ENCODE results near the gene TSPAN31.

The TSPAN31 gene

GRCh38 chr12:57757771-57758170 is 12.9 kb downstream of the TSPAN31 start:
- FAIRE-seq: no peak
- TF ChIP-seq POLR2AphosphoS5 (IDR thresholded peaks at IDR 0.05; ENCODE audit: low read depth, low read length) (no peak), TAF1 (IDR thresholded peaks at IDR 0.05; ENCODE audit: borderline replicate concordance, low read depth, low read length) (no peak), POLR2A (IDR thresholded peaks at IDR 0.05; ENCODE audit: low read depth, low read length) (no peak)

GRCh38 chr12:57758552-57759359 is 13.9 kb downstream of the TSPAN31 start:
- no peak for FAIRE-seq
- TF ChIP-seq TAF1 (IDR thresholded peaks at IDR 0.05; ENCODE audit: borderline replicate concordance, low read depth, low read length) (no peak), POLR2AphosphoS5 (IDR thresholded peaks at IDR 0.05; ENCODE audit: low read depth, low read length) (no peak), POLR2A (IDR thresholded peaks at IDR 0.05; ENCODE audit: low read depth, low read length) (no peak)
- no peak for DNase-seq (ENCODE audit: insufficient read length)

More at GRCh38 chr12:57757771-57758170, 12.9 kb downstream of the TSPAN31 start:
- DNase-seq (ENCODE audit: insufficient read length): no peak

DNA sequence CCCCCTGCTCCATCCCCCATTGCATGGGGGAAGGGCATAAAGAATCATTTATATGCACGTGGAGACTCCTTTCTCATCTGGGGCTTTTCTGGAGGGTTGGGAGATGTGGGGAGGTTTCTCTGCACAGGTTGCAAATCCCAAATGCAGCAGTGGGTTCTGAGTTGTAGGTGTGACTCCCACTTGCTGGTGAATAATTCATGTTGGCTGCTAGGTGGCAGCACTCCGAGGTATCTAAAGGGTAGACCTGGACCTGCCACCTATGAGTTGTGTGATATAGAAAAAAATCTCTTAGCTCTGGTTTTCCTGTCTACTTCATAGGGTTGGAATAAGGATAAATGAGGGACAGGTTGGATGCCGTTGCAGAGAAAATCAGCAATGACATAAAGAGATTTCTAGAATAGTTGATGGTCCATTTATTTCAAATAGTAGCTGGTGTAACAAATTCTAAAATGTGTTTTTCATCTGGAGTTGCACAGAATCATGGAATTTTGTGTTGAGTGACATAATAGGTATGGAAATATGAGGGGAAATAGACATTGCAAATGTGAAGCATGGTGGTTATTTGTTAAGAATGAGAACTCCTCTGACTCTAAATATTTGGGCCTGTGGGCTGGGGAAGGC is 14.6 kb downstream of the TSPAN31 start:
- no peak for TF ChIP-seq POLR2A (IDR thresholded peaks at IDR 0.05; ENCODE audit: low read depth, low read length)
- no peak for TF ChIP-seq POLR2AphosphoS5 (IDR thresholded peaks at IDR 0.05; ENCODE audit: low read depth, low read length)
- TF ChIP-seq TAF1 (IDR thresholded peaks at IDR 0.05; ENCODE audit: borderline replicate concordance, low read depth, low read length): no peak
- FAIRE-seq (peak; percentile 80), DNase-seq (ENCODE audit: insufficient read length) (no peak)

- TF ChIP-seq POLR2AphosphoS5 (IDR thresholded peaks at IDR 0.05; ENCODE audit: low read depth, low read length): no peak
- no peak for FAIRE-seq
Measured at GRCh38 chr12:57760347-57760982, 15.6 kb downstream of the TSPAN31 start.

DNA sequence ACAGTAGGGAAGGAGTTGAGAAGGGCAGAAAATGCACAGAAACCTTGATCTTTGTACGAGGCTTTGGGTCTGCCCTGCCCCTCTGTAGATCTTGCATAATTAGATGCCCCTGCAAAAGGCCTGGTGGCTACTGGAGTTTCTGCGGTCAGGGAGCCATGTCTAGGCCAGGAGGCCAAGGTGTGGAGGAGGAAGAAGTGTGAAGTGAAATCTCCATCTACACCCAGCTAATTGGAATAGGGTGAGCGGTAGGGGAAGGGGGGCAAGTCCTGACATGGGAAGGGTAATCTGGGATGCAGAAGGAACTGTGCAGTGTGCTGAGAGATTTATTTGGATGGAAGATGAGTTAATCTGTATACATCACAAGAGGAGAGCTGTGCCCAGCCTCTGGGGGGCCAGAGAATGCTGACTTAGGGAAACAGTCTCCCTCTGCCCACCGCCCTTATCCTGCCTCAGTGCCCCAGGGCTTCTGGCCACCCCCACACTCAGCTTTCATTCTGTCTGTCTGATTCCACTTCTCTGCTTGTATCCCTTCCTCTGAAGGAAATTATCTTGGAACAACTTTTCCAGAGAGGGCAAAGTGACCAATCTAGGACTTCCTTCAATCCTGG is 16.7 kb downstream of the TSPAN31 start:
- FAIRE-seq: no peak
- no peak for TF ChIP-seq TAF1 (IDR thresholded peaks at IDR 0.05; ENCODE audit: borderline replicate concordance, low read depth, low read length)
- TF ChIP-seq POLR2A (IDR thresholded peaks at IDR 0.05; ENCODE audit: low read depth, low read length): no peak
- no peak for TF ChIP-seq POLR2AphosphoS5 (IDR thresholded peaks at IDR 0.05; ENCODE audit: low read depth, low read length)
- no peak for DNase-seq (ENCODE audit: insufficient read length)

More at GRCh38 chr12:57760347-57760982, 15.6 kb downstream of the TSPAN31 start:
- no peak for DNase-seq (ENCODE audit: insufficient read length)

DNA sequence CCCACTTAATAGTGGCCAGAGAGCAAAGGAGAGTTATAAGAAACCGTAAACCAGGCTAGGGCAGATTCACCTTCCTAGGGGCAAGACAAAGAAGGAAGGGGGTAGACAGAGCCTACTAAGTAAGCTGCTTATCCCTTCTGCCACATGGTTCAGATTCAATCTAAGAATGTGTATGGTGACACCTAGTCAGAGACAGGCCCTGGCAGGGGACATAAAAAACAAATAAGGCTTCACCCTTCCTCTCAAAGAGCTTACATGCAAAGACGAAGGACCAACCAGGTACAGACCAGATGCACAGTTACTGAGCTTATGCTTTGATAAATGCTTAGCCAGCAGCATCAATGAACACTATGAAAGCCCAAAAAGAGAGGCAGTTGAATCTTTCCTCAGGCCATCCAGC is 17.6 kb downstream of the TSPAN31 start:
- no peak for DNase-seq (ENCODE audit: insufficient read length)
- FAIRE-seq: no peak

DNA sequence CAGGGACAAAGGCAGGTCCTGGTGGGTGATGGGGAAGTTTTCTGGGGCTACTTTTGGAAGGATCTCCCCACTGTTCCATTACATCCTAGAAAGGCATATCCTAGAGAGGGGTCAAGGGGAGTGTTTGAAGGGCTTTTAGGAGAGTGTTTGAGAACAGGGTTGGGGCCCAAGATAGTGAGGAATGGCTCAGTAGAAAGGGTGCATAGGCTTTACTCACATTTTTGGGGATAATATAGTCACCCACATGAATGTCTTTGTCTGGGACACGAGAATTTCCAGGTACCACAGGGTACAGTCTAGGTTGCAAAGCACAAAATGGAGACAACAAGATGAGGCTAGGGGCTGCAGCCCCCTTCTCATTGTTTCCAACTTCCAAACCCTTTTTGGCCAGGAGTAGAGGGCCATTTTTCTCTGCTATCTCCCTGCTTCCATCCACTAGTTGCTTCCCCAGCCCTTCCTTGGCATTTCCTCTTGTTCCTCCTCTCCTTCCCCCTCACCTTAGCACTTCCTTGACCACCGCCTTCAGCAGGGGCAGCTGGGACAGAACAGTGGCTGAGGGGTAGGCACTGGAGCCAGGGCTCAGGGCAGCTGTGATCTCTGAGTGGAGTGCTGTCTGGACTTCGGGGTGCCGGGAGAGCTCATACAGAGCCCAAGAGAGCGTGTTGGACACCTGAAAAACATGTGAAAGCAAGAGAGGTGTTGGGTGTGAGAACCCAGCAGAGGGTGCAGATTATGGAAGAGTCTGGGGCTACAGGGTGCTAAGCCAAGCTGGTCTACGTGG is 19.2 kb downstream of the TSPAN31 start:
- FAIRE-seq: no peak
- DNase-seq (ENCODE audit: insufficient read length): no peak
- TF ChIP-seq POLR2A (IDR thresholded peaks at IDR 0.05; ENCODE audit: low read depth, low read length) (no peak), POLR2AphosphoS5 (IDR thresholded peaks at IDR 0.05; ENCODE audit: low read depth, low read length) (no peak), TAF1 (IDR thresholded peaks at IDR 0.05; ENCODE audit: borderline replicate concordance, low read depth, low read length) (no peak)

More for the DNA sequence above, 17.6 kb downstream of the TSPAN31 start:
- no peak for TF ChIP-seq POLR2A (IDR thresholded peaks at IDR 0.05; ENCODE audit: low read depth, low read length)
- no peak for TF ChIP-seq POLR2AphosphoS5 (IDR thresholded peaks at IDR 0.05; ENCODE audit: low read depth, low read length)
- no peak for TF ChIP-seq TAF1 (IDR thresholded peaks at IDR 0.05; ENCODE audit: borderline replicate concordance, low read depth, low read length)

DNA sequence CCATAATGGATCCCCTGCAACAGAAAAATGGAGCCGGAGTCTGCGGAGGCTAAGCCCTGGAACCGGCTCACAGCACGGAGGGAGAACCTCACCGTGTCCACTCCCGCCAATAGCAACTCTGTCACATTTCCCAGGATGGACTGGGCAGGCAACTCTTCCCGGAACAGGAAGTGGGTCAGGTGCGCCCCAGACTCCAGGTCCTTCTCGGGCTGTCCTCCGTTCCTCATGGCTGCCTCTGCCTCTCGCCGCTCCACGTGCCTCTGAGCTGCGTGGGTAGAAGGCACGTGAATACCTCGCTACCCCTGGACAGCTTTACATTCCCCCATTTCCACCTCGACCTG is 19.8 kb downstream of the TSPAN31 start:
- FAIRE-seq (no peak), DNase-seq (ENCODE audit: insufficient read length) (no peak)
- TF ChIP-seq POLR2A (IDR thresholded peaks at IDR 0.05; ENCODE audit: low read depth, low read length) (no peak), POLR2AphosphoS5 (IDR thresholded peaks at IDR 0.05; ENCODE audit: low read depth, low read length) (no peak), TAF1 (IDR thresholded peaks at IDR 0.05; ENCODE audit: borderline replicate concordance, low read depth, low read length) (no peak)

GRCh38 chr12:57765003-57765697 is 20.3 kb downstream of the TSPAN31 start:
- FAIRE-seq: peak; percentile 36
- peak; percentile 56 for DNase-seq (ENCODE audit: insufficient read length)
- TF ChIP-seq POLR2AphosphoS5 (IDR thresholded peaks at IDR 0.05; ENCODE audit: low read depth, low read length) (no peak), TAF1 (IDR thresholded peaks at IDR 0.05; ENCODE audit: borderline replicate concordance, low read depth, low read length) (no peak), POLR2A (IDR thresholded peaks at IDR 0.05; ENCODE audit: low read depth, low read length) (no peak; the same call in 1 of the 2 replicates)

GRCh38 chr12:57765698-57766463 is 21.0 kb downstream of the TSPAN31 start:
- 0 out of 2 replicates have a peak, but pooled peaks have one; percentile 34 for TF ChIP-seq POLR2AphosphoS5 (IDR thresholded peaks at IDR 0.05; ENCODE audit: low read depth, low read length)
- TF ChIP-seq TAF1 (IDR thresholded peaks at IDR 0.05; ENCODE audit: borderline replicate concordance, low read depth, low read length): no peak
- DNase-seq (ENCODE audit: insufficient read length) (no peak), FAIRE-seq (no peak)
